Stimulated activated CD8-positive, alpha-beta memory T cell treated with anti-CD3 and anti-CD28 coated beads, Interleukin-7, amount 100 ng/mL, for 48 hours (primary cell): ENCODE data around the gene CHIA.
A peak's percentile ranks its signal among the peaks of the same experiment; 100 is the strongest.
"Not testable (repeated sequence)": the region's sequence is repeated elsewhere in the genome, so short reads cannot be mapped to it uniquely, and the experiment has no call there.

Source experiments
- DNase-seq, 2 donors: peaks; one replicate each; pipeline ENCODE4 v3.0.0-alpha.2; 2020; ENCODE audit warnings: low read depth in 1 of 2; ENCODE audit errors: extremely low read depth in 1 of 2

CHIA gene

DNA sequence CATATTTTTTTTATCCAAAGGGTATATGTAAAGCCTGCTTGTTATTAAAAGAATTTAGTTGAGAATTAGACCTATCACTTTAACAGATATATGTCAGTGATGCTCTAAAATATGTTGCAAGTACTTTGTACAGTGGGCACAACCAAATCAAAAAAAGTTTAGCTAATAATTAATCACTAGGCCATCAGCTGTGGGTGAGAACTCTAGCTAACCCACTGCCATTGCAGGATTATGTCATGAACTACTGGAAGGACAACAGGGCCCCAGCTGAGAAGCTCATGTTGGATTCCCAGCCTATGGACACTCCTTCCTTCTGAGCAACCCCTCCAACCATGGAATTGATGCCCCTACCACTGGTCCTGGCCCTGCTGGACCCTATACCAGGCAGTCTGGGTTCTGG lies 6.8 kb upstream of the CHIA start:
- no peak for DNase-seq

DNA sequence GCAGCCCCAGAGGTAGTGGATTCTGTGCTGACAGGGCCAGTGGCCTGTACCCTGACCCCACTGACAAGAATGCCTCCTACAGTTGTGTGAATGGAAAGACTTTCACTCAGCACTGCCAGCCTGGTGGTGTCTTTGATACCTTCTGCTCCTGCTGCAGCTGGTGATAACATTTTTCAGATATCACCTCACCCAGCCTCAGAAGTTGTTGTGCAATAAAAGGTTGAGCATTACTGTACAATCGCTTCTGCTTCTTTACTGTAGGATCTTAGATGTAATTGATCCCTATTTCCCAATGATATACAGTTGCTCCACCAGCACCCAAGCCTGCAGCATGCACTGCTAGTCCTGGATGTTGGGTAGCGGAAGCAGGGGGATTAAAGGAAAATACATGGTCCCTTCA lies 4.8 kb upstream of the CHIA start:
- DNase-seq: no peak

DNA sequence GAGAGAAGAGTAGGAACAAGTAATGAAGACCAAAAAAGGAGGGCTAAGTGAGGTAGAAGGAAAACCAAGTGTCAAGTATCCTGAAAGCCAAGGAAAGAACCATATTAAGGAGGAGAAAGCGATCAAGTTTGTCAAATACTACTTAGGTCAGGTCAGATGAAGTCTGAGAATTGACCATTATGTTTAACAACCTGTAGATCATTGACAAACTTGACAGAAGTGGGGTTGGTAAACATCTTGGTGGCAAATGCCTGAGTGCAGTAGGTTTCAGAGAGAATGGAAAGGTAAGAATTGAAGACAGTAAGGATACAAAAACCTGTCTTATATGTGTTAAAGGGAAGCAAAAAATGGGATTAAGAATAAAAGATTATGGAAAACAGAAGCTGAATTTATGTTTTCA lies 3.7 kb upstream of the CHIA start:
- DNase-seq: no peak

DNA sequence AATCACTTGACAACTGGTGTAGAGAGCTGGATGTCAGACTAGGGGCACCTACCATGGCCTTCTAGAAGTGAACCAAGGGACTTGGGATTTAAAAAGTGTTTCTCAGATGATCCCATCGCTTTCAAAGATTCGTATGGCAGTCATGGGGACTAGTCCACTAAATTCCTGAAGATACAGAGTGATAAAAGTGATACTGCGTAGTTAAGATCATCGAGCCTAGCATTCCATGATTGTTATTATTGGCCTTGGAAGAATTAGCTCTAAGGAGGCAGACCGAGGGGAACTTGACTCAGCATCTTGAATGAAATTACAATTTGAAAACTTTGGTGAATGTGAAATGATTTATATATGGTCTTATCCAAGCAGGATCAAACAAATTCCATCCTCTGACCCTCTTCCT lies 1.3 kb upstream of the CHIA start:
- DNase-seq: no peak

DNA sequence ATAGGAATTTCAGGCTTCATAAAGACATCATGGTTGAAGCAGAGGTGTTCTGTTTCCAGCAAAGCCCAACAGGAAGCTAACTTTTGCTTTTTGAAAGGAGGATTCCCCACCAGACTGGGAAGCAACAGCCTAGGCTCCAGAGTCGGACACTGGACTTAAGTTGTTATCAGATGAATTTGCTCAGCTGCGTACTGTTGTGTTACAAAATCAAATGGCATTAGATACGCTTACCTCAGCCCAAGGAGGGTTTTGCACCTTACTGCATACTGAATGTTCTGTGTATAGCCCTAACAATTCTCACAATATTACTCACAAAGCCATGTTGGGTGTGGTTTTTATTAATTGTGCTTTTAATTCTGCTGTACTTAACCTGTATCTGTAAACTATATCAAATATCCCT lies 547 bp upstream of the CHIA start:
- DNase-seq: no peak

DNA sequence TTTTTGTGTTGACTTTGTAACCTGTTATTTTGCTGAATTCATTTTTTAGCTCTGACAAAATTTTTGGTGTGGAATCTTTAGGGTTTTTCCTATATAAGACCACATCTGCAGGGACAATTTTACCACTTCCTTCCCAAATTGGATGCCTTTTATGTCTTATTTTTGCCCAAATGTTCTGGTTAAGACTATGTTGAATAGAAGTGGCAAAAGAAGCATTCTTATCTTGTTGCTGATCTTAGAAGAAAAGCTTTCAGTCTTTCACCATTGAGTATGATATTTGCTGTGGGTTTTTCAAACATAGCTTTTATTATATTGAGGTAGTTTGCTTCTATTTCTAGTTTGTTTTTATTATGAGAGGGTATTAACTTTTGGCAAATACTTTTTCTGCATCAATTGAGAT lies 3.7 kb downstream of the CHIA start:
- DNase-seq: no peak

DNA sequence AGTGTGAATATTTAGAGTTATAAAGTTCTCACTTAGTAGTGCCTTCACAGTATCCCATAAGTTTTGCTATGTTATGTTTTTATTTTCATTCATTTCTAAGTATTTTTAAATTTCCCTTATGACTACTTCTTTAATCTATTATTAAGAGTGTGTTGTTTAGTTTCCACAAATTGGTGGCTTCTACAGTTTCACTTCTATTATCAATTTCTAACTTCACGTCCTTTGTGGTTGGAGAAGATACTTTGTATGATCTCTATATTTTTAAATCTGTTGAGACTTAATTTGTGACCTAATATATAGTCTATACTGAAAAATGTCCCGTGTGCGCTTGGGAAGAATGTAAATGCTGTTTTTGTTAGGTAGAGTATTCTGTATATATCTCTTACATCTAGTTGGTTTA lies 11.7 kb downstream of the CHIA start:
- no peak for DNase-seq

DNA sequence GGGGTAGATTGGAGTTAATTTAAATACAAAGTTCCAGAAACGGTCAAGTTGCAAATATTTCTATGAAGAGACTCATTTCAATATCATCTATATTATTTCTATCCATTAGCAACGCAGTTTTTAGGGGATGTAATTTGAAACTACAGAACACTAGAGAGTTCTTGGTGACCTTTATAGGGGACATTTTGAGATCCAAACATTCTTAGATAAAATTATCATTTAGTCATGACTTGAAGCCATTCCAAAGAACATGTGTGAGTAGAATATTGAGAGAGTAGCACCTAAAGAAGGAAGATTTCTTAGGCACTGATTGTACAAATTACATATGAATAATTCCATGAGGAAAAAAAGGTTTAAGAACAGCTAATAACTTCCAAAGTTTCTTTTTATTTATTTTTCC lies 19.0 kb downstream of the CHIA start:
- no peak for DNase-seq

DNA sequence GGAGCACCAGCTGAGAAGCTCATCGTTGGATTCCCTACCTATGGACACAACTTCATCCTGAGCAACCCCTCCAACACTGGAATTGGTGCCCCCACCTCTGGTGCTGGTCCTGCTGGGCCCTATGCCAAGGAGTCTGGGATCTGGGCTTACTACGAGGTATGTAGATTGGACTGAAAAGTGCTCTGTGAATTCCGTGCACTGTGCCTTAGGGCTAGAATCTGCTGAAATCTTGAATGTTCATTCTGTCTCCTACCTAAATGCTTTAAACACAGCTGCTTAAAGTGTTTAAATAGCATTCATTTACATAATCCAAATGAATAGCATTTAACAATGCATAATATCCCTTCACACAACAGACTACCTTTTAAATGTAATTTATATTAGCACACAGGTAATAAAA lies 27.9 kb downstream of the CHIA start:
- no peak for DNase-seq

DNA sequence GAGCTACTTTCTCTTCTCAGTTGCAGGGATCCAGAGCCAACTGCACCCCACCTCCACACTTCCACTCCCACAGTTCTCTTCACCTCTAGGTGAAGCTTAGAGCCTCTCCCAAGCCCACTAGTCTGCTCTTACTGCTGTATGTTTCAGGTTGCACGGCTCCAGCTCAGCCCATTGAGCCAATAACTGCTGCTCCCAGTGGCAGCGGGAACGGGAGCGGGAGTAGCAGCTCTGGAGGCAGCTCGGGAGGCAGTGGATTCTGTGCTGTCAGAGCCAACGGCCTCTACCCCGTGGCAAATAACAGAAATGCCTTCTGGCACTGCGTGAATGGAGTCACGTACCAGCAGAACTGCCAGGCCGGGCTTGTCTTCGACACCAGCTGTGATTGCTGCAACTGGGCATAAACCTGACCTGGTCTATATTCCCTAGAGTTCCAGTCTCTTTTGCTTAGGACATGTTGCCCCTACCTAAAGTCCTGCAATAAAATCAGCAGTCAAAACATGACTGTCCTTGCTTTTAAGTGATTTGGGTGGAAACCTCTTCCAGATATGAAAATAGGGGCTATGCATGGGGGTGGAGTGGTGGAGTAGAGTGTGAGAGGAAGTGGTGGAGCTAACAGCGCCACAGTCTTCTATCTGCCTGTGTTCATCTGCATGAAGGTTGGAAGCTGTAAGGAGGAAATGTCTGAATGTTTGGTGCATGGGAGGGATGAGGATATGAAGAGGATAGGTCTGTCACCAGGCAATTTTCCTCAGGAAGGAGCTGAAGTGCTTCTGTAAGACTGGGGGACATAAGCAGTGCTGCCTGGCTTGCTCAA lies 29.6 kb downstream of the CHIA start:
- DNase-seq: no peak

DNA sequence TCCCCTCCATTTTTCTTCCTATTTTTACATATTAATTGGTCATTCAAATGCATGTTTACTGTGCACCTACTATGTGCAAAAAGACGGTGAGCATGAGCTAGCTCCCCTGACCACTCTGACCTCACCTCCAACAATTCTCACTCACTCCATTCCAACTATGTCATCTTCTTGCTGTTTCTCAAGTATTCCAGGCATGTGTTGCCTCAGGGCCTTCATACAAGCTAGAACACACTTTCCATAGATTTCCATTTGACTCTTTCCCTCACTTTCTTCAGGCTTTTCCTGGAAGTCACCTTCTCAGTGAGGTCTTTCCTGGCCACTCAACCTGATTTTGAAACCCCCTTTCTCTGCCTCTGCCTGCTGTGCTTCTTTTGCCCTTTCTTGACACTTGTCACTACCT lies 32.6 kb downstream of the CHIA start:
- DNase-seq: no peak

DNA sequence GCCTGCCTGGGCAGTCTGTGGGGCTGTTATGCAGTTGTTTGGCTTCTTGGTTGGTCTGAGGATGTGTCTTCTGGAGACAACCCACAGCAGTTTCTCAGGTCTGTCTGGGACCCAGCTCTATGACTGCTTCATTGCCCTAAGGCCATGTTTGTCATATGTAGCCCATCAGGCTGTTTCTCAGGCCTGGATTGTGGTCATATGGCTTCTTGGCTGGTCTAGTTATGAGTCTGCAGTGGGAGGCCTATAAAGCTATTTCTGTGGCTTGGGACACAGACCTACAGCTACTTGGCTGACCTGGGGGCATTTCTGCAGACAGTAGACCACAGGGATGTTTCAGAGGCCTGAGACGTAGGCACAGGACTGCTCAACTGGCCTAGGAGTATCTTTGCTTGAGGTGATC lies 41.5 kb downstream of the CHIA start:
- no peak for DNase-seq

DNA sequence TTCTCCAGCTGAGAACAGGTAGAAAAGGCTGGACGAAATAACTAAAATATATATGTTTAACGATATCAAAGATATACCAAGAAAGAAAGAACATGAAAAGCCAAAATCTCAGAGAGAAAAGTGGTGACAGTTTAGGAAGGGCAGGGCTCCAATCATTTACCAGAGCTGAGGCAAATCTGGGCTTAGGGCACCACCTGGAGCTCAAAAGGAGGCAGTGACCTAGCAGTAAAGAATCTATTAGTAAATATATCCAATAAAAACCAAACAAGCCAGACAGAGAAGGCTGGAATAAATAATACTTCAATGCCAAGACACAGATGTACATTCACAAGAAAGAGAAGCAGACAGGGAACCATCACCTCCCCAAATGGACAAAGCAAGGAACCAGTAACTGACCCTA lies 43.5 kb downstream of the CHIA start:
- DNase-seq: peak in 1 of 2 donors; percentile 21

DNA sequence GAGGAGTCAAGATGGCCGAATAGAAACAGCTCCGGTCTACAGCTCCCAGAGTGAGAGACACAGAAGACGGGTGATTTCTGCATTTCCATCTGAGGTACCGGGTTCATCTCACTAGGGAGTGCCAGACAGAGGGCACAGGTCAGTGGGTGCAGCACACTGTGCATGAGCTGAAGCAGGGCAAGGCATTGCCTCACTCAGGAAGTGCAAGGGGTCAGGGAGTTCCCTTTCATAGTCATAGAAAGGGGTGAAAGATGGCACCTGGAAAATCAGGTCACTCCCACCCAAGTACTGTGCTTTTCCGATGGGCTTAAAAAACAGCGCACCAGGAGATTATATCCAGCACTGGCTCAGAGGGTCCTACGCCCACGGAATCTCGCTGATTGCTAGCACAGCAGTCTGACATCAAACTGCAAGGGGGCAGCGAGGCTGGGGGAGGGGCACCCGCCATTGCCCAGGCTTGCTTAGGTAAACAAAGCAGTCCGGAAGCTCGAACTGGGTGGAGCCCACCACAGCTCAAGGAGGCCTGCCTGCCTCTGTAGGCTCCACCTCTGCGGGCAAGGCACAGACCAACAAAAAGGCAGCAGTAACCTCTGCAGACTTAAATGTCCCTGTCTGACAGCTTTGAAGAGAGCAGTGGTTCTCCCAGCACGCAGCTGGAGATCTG lies 44.7 kb downstream of the CHIA start:
- not testable (repeated sequence) for DNase-seq

DNA sequence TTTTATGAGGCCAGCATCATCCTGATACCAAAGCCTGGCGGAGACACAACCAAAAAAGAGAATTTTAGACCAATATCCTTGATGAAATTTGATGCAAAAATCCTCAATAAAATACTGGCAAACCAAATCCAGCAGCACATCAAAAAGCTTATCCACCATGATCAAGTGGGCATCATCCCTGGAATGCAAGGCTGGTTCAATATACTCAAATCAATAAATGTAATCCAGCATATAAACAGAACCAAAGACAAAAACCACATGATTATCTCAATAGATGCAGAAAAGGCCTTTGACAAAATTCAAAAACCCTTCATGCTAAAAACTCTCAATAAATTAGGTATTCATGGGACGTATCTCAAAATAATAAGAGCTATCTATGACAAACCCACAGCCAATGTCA lies 48.2 kb downstream of the CHIA start:
- DNase-seq: not testable (repeated sequence)

DNA sequence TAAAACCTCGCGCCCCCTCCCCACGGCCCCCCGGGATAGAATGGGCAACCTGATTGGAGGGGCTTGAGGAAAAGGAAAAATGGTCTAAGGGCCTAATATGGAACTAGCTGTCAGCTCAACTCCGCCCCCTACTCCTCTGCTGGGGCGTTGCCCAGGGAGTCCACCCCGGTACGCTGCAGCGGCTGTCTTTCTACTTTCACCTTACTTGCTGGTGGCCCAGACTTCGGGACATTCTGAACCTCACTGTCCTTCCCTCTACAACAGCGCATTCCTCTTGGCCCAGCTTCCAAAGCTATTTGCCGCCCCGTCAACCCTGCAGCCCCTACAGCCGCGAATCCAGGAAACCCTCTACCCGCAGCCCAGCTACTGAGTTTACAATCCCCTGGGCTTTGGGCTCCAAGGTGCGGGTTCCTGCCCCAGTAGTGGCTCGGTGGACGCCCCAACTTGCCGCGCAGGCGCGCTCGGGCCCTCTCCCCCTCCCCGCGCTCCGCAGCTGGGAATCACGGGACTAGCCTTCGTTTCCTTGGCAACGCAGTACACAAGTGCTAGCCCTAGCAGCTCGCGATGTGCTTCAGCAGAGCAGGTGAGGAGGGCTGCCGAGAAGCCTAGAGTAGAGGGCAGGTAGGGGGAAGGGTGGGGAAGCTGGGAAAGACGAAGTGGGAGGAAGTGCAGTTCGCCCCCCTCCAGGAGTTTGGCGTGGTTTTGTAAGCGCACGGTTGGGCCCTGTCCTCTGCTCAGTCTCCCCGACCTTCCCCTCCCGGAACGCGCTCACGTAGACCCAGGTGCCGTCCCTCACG lies 55.6 kb downstream of the CHIA start:
- DNase-seq: peak; percentile 60 to 69

DNA sequence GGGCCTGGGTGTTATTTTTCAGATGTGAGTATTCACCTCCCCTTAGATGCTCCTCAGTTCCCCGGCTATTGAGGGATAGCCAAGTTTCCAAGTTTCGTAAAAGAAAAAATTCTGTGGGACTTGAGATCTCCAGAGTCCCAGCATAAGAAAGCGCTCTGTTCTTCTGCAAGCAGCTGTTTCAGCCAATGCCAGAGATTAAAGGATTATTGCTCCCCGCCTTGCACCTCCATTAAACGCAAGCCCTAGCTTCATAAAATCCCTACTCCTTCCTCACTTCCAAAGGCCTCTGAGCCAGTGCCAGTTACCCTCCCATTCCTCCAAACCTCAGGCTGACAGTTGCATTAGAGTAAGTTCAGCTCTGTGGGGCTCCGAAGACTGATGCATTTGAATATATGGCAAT lies 56.4 kb downstream of the CHIA start:
- no peak for DNase-seq

DNA sequence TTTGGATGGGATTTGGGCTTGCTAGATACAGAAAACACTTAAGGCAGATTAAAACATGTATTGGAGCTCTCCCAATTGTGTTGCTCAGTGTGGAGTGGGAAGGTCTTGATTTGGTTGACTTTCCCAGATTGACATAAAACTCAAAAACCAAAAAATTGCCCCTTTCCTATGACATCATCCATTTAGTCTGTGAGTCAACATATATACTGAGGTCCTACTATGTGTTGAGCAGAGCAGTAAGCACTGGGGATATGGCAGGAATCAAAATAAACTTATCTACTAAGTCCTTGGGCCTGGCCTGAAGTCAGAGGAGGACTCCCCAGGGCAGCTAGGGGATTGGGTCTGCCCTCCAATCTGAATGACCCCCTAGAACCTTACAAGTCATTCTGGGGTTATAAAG lies 61.0 kb downstream of the CHIA start:
- no peak for DNase-seq

DNA sequence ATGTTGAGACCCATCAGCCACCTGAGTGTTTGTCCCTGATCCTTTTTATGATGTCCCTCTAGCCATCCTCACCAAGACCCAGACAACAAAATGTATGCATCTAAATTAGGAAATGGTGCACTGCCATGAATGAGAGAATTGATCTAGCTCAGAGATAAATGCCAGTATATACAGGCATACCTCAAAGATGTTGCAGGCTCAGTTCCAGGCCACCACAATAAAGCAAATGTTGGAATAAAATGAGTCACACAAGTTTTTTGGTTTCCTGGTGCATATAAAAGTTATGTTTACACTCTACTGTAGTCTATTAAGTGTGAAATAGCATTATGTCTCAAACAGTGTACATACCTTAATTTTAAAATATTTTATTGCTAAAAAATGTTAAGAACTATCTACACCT lies 63.9 kb downstream of the CHIA start:
- DNase-seq: no peak

DNA sequence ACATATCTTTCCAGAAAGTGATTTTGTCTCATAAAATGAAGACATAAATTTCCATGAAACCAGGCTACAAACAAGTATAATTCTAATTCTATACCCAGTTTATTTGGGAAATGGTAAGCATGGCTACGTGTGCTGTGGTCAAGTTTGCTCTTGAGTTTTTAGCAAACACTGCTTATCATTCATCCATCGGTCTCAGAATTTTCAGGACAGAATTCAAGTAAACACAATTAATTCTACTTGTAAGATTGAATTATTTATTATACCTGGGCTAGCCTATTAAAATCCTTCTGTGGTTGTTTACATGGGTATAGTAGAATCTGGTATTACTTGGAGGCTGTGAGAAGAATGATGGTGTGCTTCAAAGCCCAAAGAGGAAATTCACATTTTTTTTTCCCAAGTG lies 68.3 kb downstream of the CHIA start:
- no peak for DNase-seq

DNA sequence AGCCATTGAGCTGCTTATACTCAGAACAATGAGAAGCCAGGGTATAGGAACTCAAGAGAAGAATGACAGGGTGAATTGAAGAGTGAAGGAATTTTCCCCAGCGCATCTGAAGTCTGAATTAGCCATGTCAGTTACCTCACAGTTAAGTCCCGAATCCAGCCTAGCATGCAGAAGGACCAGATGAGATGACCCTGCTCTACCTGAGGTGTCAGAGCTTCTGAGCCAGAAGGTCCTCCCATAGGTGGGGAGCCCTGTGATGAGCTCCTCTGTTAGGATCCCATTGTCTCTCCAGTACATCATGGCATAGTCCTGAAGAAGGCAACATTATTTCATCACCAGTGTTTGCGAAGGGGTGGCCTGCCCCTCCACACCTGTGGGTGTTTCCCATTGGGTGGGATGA lies 68.7 kb downstream of the CHIA start:
- no peak for DNase-seq

DNA sequence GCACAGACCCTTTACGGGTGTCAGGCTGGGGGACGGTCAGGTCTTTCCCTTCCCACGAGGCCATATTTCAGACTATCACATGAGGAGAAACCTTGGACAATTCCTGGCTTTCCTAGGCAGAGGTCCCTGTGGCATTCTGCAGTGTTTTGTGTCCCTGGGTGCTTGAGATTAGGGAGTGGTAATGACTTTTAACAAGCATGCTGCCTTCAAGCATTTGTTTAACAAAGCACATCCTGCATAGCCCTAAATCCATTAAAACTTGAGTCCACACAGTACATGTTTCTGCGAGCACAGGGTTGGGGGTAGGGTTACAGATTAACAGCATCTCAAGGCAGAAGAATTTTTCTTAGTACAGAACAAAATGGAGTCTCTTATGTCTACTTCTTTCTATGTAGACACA lies 69.6 kb downstream of the CHIA start:
- not testable (repeated sequence) for DNase-seq
